K562 (cell line): ENCODE results near the gene MLXIPL. TPM values are rescaled to one million over a fixed set of nuclear protein-coding genes. Genes with fewer than 3 reads are reported as not detected.

Source experiments
- TFE3 ChIP-seq: fragments of 450-650 bp; formaldehyde crosslinking; IDR thresholded peaks from 2 replicates; pipeline ENCODE4 v1.4.0; 2020; ENCODE audit warnings: mild to moderate bottlenecking, mixed read lengths
- USF1 ChIP-seq: sonication (generic); formaldehyde crosslinking; IDR thresholded peaks from 2 replicates; pipeline ENCODE4 v1.9.0; 2022; ENCODE audit warnings: mild to moderate bottlenecking, missing genetic modification reagents
- polyA plus RNA-seq, 8 experiments: library from polyadenylated mRNA; depleted of rRNA in 4 of 8; stranded (reverse) in 5 of 8; unstranded in 3 of 8; fragments of >200 nt; fragmentation: Nextera tagmentation in 2 of 8; fragmentation: Illumina TruSeq in 1 of 8; extraction: Ambion mirVana in 2 of 8; extraction: Trizol in 1 of 8; gene quantifications; 2 replicates each; pipeline versions ENCODE4 v1.2.1 to v1.2.3, GENCODE V29; 2011 to 2014; ENCODE audit warnings: inconsistent platforms in 1 of 8, missing spikeins in 1 of 8
- total RNA-seq, 7 experiments: library from RNA; depleted of rRNA in 6 of 7; stranded (reverse); fragments of >200 nt in 6 of 7; fragmentation: Illumina TruSeq in 2 of 7; extraction: Trizol in 2 of 7; gene quantifications; 2 replicates each; pipeline versions ENCODE4 v1.2.1 to v1.2.3, GENCODE V29; 2011 to 2021; ENCODE audit warnings: low replicate concordance in 1 of 7
- TF ChIP-seq, protein P1 (sequence below): fragments of 150-350 bp; conservative IDR thresholded peaks from 2 replicates; pipeline ENCODE4 v1.6.1; 2014; ENCODE audit warnings: low read length
- TF ChIP-seq, protein P2 (sequence below): sonication (generic); formaldehyde crosslinking; IDR thresholded peaks from 2 replicates; pipeline ENCODE4 v1.5.0; 2020; ENCODE audit warnings: missing genetic modification reagents
- TF ChIP-seq, protein P3 (sequence below): fragments of 450-650 bp; IDR thresholded peaks from 2 replicates; pipeline ENCODE4 v1.6.1; 2016; ENCODE audit warnings: borderline replicate concordance

MLXIPL gene
- total and polyA plus RNA-seq, 9 of the 15 experiments (the other 6 are each of a cell fraction or from before 2014, with no cell fraction given), result 0.11 to 18.4 (median 1.4) TPM

DNA sequence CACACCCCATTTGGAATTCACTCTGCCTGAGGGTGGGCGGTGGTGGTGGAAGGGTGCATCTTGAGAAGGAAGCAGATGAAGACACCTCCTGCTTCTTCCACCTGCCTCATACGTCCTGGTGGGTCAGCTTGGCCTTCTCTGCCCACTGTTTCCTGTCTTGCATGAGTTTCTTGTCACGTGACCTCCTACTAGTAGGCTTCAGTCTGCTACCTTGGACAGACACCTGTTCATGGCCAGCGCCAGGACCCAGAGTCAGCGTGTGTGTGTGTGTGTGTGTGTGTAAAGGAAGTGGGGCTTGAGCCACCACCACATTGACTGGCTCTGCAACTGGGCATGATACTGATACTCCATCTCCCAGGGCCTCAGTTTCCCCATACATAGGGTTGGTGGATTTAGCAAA, 26.2 kb upstream of the MLXIPL start (continued):
- peak; percentile 94 for TF ChIP-seq TFE3
- TF ChIP-seq, protein P1, sequence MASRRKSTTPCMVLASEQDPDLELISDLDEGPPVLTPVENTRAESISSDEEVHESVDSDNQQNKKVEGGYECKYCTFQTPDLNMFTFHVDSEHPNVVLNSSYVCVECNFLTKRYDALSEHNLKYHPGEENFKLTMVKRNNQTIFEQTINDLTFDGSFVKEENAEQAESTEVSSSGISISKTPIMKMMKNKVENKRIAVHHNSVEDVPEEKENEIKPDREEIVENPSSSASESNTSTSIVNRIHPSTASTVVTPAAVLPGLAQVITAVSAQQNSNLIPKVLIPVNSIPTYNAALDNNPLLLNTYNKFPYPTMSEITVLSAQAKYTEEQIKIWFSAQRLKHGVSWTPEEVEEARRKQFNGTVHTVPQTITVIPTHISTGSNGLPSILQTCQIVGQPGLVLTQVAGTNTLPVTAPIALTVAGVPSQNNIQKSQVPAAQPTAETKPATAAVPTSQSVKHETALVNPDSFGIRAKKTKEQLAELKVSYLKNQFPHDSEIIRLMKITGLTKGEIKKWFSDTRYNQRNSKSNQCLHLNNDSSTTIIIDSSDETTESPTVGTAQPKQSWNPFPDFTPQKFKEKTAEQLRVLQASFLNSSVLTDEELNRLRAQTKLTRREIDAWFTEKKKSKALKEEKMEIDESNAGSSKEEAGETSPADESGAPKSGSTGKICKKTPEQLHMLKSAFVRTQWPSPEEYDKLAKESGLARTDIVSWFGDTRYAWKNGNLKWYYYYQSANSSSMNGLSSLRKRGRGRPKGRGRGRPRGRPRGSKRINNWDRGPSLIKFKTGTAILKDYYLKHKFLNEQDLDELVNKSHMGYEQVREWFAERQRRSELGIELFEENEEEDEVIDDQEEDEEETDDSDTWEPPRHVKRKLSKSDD, result no peak
- TF ChIP-seq, protein P2, sequence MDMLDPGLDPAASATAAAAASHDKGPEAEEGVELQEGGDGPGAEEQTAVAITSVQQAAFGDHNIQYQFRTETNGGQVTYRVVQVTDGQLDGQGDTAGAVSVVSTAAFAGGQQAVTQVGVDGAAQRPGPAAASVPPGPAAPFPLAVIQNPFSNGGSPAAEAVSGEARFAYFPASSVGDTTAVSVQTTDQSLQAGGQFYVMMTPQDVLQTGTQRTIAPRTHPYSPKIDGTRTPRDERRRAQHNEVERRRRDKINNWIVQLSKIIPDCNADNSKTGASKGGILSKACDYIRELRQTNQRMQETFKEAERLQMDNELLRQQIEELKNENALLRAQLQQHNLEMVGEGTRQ (CRISPR knock-in tag), result peak; percentile 56
- TF ChIP-seq USF1 (CRISPR knock-in tag), result peak; percentile 65
- TF ChIP-seq, protein P3, sequence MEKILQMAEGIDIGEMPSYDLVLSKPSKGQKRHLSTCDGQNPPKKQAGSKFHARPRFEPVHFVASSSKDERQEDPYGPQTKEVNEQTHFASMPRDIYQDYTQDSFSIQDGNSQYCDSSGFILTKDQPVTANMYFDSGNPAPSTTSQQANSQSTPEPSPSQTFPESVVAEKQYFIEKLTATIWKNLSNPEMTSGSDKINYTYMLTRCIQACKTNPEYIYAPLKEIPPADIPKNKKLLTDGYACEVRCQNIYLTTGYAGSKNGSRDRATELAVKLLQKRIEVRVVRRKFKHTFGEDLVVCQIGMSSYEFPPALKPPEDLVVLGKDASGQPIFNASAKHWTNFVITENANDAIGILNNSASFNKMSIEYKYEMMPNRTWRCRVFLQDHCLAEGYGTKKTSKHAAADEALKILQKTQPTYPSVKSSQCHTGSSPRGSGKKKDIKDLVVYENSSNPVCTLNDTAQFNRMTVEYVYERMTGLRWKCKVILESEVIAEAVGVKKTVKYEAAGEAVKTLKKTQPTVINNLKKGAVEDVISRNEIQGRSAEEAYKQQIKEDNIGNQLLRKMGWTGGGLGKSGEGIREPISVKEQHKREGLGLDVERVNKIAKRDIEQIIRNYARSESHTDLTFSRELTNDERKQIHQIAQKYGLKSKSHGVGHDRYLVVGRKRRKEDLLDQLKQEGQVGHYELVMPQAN, result no peak
